Activated CD8-positive, alpha-beta memory T cell treated with anti-CD3 and anti-CD28 coated beads, Interleukin-2, amount 50 U/mL, for 24 hours (primary cell): ENCODE results near the gene LEMD1.
"Not testable (repeated sequence)": the region's sequence is repeated elsewhere in the genome, so short reads cannot be mapped to it uniquely, and the experiment has no call there.

Source experiments
- DNase-seq: peaks from one replicate; pipeline ENCODE4 v3.0.0-alpha.2; 2020; ENCODE audit errors: extremely low read depth

Gene LEMD1

DNA sequence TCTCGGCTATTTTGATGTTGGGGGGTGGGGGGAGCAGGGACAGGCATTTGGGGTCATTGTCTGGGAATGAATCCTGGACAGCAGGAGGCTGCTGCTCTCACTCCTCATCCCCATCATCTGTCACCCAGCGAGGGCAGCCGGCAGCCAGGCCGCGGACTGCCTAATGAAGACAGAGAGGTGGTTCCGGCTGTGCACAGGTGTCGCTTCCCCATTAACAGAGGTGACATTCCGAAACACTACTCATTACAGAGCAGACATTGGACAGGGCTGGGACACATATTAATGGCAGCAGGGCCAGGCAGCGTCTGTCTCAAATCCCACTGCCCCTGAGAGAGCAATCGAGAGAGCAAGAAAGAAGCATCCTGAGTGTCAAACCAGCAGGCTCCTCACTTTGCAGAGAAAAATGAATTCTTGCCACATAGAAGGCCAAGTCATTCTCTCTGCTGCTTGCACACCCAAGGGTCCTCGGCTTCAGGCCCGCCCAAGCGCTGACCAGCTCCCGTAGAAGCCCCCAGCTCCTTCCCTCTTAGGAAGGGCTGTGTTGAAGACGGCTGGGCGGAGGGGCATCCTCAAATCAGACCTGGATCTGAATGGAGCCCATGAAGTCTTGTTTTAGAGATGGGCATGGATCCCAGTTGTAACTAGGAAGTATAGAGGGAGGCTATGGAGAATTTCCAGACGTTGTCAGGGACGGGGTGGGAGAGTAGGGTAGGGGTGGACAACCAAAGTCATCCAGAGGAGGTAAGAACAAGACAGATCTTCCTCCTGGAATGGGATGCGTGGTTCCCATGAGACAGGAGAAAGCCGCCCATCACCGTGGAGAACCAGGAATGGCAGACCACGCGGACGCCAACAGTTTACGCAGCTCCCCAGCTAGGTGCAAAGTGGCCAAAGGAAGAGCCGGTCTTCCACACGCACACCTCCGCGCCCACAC is 8.2 kb upstream of the LEMD1 start:
- no peak for DNase-seq

DNA sequence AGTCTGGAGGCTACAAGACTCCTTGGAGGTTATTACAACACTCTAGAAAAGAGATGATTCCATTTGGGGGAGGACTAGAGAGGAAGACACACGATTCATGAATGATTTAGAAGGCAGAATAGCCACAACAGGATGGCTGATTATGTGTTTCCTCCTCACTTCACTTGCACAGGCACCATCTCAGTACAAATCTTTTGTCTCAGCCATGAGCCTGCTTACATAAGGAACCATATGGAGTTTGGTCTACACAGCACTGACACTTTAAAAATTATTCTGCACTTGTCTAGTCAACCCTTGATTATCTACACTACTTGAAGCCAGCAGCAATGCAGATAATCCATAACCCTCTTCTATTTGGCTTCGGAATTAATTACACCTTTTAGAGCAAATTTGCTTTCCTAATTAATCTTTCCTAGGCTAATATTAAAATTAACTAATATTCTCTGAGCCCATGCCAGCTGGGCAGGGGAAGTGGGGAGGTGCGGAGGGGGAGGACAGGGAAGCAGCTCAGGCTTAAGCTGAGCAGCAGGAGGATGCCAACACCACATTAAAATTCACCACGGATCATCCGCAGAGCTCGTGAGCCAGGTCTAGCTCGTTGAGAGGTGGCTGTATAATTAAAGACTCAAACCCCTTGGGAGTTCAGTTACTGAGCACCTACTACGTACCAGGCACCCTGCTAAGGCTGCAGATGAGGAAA is 3.2 kb upstream of the LEMD1 start:
- no peak for DNase-seq

DNA sequence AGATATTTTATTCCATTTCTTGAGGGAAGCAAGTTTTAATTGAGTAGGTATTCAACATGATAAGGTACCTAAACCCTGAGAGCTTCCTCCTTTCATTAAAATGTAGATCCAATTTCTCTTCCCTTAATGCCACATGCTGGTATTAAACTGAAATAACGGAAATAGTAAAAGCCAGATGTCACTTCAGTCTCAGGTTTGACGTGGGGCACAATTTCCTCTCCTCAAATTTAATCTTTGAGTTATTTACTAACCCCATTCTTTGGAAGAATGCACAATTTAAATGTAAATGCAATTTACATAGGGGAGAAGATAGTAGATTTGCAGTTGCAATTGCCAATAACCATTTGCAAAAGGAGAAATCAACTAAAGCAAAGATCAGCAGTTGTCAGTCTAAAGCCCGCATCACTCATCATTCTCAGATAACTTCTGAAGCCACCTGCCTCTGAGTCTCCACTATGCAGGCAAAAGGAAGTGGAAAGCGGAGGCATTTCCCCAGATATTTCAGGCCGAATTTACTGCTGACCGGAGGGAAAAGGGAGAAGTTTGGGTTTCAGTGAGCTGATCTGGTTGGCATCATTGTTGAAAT is 2.1 kb upstream of the LEMD1 start:
- DNase-seq = no peak

DNA sequence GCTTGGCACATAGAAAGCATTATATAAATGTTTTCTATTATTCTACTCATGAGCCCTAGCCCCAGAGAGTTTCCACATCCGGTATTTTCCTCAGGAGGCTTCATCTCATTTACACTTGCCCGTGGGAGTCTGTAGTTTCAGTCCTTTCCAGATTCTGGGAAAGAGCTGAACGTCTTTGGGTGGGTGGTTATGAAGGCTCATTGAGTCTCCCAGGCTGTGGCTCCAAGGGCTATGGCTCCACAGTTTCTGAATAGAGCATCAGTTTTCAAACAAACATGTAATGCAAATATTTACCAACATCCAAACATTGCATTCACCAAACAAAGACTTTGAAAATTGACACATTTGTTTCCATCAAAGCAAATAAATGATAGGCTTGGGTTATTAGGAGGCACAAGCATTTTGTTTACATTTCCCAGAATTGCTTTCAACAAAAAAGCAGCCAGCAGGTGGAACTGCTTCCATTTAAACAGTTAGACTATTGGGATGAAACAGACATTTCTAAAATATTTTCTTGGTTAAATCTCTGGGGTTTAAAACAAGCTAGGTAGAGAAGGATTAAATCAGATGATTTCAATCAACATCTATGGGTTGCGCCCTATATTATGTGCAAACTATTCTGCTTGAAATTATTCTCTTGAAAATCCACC is 1.3 kb upstream of the LEMD1 start:
- no peak for DNase-seq

DNA sequence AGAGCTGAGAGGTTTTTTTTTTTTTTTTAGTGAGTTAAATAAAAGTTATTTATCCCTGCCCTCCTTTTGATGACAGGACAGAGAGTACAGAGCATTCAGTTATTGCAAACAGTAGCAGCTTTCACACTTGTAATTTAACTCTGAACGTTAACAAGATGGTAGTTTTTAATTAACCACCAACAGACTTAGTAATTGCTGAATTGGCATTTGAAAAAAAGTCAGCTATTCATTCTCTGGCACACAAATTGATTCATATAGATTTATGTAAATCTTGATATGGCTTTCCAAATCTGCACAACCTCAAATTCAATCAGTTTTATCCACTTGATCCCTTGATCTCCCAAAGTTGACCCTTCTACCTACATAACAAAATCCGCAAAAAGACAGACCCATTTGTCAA is 918 bp downstream of the LEMD1 start:
- no peak for DNase-seq

DNA sequence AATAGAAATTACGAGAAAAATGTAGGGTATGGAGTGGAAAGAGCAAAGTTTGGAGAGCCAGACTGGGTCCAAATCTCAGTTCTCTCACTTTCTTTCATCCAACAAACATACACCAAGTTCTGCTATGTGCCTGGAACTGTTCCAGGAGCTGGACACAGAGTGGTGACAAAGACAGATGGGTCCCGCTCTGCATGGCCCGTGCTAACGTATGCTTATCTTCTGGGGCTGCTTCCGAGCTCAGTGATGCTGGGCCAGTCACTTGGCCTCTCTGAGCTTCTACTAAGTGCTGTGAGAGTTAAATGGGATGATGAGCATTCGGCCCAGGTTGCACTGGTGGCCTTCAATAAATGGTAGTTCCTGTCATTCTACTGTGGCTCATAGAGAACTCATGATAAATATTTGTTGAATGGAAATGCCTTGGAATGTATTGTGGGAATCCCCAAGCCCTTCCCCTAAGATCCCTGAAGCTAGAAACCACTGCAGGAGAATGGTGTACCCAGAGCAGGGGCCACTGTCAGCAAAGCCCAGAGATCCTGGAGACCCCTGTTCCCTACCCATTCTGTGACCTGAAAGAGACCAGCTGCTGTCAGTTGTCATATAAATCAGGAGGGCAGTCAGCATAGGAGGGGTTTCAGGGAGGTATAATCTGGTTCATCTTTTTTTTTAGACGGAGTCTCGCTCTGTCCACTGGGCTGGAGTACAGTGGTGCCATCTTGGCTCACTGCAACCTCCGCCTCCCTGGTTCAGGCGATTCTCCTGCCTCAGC is 3.8 kb downstream of the LEMD1 start:
- DNase-seq = no peak

DNA sequence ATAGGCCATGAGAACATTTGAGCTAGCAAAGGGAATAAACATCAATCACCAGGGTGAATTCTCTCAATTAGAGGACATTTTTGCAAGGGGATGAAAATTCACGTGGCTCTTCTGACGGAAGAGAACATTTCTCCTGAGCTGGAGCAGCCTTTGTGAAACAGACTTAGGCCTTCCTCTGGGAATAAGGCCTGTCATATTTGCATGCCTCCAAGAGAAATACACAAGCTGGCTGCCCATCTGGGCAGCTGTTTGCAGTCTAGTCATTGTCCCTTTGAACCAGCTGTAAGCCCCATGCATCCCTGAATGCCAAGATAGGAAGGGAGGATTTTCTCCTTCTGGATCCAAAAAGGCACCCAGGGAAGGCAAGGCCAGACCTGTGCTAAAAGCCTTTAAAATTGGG is 5.5 kb downstream of the LEMD1 start:
- no peak for DNase-seq

DNA sequence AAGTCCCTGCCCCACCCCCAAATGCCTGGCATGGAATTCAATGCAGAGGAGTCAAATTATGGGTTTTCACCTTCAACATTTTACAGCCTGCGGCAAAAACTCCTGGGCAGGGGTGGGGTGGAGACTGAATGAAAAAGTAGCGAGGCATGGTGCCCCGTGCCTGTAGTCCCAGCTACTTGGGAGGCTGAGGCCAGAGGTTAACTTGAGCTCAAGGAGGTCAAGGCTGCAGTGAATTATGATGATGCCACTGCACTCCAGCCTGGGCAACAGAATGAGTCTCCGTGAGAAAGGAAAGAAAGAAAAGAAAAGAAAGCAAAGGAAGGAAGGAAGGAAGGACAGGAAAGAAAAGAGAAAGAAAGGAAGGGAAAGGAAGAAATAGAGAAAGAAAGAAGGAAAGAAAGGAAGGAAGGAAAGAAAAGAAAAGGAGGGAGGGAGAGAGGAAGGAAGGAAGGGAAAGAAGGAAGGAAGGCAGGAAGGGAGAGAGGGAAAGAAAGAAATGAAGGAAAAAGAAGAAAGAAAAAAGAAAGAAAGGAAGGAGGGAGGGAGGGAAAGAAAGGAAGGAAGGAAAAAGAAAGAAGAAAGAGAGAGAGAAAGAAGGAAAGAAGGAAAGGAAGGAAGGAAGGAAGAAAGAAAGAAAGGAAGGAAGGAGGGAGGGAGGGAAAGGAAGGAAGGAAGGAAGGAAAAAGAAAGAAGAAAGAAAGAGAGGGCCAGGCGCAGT is 11.1 kb downstream of the LEMD1 start:
- DNase-seq = no peak

DNA sequence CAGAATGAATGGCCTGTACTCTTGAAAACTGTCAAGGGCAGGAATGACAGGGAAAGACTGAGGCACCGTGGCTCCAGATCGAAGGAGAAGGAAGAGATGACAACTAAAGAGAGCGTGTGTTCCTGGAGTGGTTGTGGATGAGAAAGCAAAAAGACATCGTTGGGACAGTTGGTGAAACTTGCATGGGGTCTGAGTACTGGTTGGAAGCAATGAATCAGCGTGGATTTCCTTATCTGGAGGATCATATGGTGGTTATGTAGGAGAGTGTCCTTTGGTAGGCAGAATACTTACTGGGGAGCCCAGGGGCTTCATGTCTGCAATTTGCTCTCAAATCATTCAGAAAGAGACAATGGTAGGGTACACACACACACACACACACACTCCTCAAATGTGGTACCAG is 13.9 kb downstream of the LEMD1 start:
- DNase-seq = no peak

DNA sequence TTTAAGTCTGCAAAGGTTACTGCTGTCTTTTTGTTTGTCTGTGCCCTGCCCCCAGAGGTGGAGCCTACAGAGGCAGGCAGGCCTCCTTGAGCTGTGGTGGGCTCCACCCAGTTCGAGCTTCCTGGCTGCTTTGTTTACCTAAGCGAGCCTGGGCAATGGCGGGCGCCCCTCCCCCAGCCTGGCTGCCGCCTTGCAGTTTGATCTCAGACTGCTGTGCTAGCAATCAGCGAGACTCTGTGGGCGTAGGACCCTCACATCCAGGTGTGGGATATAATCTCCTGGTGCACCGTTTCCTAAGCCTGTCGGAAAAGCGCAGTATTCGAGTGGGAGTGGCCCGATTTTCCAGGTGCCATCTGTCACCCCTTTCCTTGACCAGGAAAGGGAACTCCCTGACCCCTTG is 15.6 kb downstream of the LEMD1 start:
- DNase-seq = not testable (repeated sequence)

DNA sequence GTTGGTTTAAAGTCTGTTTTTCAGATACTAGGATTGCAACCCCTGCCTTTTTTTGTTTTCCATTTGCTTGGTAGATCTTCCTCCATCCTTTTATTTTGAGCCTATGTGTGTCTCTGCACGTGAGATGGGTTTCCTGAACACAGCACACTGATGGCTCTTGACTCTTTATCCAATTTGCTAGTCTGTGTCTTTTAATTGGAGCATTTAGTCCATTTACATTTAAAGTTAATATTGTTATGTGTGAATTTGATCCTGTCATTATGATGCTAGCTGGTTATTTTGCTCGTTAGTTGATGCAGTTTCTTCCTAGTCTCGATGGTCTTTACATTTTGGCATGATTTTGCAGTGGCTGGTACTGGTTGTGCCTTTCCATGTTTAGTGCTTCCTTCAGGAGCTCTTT is 17.4 kb downstream of the LEMD1 start:
- not testable (repeated sequence) for DNase-seq

DNA sequence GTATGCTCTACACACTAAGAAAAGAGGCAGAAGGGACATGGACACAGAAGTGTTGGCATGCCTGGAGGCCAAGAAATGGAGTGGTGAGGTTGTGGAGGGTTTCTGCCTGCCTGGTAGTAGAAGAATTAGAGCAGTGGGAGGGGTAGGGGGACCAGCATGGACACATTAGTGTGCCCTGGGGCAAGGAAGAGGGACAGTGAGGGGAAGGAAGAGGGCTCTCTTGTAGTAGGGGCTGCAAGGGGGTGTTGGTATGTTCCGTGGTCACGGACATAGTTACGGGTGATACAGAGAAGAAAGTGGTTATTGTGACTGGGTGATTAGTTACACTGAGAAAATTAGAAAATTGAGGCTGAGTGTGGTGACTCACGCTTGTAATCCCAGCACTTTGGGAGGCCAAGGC is 23.3 kb downstream of the LEMD1 start:
- no peak for DNase-seq

DNA sequence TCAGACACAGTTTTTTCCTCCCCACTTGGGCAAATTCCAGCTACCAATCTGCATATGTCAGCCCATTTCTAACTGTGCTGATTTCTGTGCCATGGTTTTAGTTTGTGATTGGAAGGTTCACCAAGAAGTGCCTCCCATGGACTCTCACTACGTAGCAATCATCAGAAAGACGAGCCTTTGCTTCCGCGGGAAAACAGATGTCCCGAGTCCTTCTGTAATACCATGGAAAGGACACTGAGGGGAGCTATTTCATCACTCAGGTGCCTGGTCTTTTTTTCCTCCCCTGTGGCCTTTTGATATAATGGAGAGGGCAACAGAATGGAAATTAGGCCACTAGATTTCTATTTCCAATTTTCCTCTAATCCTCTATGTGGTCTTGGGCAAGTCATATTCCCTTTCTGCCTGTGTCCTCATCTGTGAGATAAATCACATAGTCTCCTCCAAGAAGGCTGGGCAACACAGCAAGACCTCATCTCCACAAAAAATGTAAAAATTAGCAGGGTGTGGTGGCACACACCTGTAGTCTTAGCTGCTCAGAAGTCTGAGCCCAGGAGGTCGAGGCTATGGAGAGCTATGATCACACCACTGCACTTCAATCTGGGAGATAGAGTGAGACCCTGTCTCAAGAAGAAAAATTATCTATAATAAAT is 24.8 kb downstream of the LEMD1 start:
- no peak for DNase-seq

DNA sequence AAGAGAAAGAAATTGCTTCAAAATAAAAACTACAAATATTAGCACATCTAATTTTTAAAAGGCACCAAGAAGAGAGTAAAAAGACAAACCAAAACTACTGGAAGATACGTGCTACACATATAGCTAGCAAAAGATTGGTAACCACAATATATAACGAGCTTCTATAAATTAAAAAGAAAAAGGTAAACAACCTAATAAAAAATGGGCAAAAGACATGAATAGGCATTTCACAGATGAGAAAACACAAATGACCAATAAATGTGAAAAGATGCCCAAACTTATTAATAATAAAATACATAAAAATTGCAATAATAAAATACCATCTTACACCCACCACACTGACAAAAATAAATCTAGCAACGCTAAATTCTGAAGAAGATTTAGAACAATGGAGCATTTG is 26.2 kb downstream of the LEMD1 start:
- DNase-seq = no peak

DNA sequence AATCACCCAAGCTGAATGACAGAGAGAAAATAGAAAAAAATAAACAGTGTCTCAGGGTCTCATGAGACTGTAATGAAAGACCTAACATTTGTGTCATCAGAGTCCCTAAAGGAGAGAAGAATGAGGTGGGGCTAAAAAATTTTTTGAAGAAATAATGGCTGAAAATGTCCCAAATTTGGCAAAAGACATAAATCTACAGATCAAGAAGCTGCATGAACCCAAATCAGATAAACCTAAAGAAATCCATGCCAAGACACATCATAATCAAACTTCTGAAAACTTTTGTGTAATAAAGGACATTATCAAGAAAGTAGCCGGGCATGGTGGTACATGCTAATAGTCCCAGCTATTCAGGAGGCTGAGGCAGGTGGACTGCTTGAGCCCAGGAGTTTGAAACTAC is 29.2 kb downstream of the LEMD1 start:
- no peak for DNase-seq

DNA sequence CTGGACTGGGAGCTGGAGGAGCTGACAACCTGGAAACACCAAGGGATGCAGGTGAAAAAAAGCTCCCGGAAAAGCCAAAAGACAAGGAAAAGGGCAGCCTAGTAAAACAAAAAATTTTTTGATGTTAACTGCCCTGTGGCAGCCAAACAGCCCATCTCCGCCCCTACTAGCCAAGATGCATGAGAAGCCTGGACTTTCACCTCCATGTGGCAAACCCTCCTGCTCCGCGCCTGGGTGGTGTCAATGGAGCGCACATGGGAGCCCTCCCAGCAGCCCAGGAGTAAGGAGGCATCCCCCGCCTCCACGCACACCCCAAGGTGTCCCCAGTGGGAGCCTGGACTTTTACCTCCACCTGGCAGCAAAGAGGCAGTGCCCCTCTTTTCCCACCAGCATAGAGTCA is 30.5 kb downstream of the LEMD1 start:
- DNase-seq = no peak

DNA sequence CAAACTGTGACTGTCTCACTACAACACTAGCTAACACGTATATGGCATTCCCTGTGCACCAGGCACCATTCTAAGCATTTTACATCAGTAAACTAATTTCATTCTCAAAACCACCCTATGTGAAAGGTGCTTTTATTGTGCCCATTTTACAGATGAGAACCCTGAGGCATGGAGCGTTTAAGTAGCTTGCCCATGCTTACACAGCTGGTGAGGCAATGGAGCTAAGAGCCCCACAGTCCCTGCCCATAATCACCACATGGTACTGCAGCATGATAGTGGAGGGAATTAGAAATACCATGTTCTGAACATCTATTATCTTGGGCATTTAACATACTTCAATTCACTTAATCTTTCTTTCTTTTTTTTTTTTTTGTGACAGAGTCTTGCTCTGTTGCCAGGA is 34.0 kb downstream of the LEMD1 start:
- DNase-seq = no peak

DNA sequence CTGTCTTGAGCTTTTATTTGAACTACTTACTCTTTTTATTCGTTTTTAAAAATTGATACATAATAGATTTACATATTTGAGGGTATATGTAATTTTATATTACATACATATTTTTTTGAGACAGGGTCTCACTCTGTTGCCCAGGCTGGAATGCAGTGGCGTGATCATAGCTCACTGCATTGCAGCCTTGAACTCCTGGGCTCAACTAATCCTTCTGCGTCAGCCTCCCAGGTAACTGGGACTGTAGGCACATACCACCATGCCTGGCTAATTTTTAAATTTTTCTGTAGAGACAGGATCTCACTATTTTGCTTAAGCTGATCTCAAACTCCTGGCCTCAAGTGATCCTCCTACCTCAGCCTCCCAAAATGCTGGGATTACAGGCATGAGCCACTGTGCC is 38.9 kb downstream of the LEMD1 start:
- not testable (repeated sequence) for DNase-seq

DNA sequence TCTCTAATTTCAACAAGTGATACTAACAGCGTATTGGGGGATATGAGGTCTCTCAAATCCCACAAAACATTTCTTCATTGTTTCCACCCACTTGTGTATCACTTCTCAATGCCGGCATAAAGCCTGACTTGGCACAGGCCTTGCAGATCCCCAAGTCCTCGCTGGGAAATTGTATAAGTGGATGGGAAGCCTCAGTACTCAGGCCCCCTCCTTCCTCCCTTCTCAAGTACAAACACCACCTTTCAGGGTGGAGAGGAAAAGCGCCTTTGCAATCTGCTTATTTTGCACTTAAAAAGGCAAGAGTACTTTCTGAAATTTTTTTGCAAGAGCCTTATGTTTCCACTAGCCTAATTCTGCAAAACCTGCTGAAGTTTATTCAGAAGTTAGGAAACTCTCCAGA is 39.3 kb downstream of the LEMD1 start:
- DNase-seq = no peak

DNA sequence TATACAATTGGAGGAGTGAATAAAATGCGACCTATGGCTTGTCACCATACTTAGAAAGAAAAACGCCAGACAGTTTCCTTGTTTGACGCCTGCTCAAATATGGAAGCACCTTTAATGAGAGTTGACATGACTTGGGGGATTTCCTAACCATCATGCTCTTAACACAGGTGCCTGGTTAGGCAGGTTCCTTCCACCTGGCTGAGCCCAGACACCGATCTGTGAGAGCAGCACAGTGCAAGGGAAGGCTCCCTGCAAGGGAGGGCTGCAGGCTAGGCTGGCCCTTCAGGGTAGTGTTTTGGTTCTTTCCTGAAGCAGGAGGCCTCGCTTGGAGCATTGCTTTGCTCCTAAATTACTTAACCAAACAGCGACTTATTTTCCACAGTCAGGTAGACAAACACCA is 40.6 kb downstream of the LEMD1 start:
- no peak for DNase-seq
